GM19238 (cell line): ENCODE measurements around the gene EFEMP2.

ENCODE experiments used
- DNase-seq: peaks from one replicate; pipeline ENCODE4 v3.0.0; 2011; ENCODE audit warnings: low spot score; ENCODE audit not compliant: insufficient read length

Gene EFEMP2

DNA sequence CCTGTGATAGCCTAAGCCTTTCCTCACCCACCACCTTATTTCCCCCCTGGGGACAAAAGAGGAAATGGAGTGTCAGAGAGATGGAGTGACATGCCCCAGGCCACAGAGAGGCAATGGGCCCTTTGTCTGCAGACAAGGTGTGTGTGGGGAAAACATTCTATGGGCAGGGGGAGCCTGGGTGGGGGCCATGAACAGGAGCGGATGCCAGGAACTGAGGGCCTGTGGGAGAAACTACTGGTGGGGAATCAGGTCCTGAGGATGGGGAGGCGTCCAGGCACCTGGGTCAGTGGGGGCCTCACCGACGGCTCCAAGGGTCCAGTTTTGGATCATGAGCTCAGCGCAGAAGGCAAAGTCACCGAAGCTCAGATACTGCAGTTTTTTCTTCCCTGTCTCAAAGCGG lies 12.6 kb upstream of the EFEMP2 start:
- no peak for DNase-seq

DNA sequence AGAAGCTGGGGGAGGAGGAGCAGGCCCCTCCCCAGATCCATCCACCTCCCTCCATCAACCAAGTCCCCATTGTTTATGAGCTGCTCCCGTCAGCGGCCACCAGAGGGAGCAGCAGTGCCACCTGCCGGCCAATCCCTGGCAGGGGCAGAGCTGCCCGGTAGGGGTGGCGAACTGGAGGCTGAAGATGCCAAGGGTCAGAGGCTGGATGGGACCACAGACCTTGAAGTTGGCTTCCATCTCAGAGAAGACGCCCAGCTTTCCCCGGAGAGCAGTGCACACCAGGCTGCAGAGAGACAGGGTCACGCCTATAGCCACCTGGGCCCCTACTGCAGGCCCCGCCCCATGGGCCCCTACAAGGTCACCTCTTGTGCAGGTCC lies 12.1 kb upstream of the EFEMP2 start:
- peak; percentile 85 for DNase-seq

DNA sequence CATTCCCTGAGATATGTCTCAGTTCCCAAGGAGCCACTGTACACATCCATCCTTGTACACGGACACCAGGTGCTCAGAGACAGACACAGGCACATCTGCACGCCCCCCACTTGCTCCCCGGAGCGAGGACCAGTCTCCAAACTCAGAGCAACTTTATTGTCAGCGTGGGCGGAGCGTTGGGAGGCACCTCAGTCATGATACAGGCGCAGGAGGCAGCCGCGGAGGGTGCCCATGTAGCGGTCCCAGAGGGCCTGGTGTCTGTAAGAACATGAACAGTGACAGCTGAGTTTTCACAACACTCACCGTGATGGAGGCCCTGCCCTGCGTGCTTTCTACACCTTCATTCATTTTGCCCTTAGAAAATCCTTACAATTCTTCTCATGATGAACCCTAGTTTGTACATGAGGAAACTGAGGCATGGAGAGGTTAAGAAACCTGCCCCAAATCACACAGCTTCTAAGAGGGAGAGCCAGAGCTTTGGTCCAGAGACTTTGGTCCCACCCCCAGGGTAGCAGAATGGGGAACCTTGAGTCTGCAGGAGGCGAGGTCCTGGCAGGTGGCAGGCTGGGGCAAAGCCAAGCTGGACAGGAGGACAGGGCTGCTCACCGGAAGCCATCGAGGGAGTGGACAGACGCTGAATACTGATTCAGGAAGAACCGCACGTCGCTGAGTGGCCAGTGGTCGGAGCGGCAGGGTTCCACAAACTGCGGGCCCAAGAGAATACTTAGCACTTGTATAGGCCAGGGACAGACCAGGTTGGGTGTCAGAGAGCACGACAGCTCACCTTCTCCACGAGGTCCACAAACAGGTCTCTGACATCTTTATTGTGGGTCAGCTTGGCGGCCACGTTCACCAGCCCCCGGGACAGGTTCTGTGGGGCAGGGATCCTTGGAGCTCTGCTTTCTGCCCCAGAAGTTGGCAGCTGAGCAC lies 11.5 kb upstream of the EFEMP2 start:
- no peak for DNase-seq

DNA sequence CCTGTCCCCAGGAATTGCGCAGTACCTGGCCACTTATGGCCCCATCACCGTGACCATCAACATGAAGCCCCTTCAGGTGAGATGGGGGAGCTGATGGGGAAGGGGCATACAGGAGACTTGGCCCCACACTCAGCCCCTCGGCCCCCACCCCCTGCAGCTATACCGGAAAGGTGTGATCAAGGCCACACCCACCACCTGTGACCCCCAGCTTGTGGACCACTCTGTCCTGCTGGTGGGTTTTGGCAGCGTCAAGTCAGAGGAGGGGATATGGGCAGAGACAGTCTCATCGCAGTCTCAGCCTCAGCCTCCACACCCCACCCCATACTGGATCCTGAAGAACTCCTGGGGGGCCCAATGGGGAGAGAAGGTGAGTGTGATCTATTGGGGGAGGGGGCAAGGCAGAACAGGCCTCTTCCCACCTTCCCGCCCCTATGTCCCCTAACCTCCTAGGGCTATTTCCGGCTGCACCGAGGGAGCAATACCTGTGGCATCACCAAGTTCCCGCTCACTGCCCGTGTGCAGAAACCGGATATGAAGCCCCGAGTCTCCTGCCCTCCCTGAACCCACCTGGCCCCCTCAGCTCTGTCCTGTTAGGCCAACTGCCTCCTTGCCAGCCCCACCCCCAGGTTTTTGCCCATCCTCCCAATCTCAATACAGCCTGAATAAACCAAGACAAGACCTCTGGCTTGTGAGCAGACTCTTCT lies 10.6 kb upstream of the EFEMP2 start:
- DNase-seq = no peak

DNA sequence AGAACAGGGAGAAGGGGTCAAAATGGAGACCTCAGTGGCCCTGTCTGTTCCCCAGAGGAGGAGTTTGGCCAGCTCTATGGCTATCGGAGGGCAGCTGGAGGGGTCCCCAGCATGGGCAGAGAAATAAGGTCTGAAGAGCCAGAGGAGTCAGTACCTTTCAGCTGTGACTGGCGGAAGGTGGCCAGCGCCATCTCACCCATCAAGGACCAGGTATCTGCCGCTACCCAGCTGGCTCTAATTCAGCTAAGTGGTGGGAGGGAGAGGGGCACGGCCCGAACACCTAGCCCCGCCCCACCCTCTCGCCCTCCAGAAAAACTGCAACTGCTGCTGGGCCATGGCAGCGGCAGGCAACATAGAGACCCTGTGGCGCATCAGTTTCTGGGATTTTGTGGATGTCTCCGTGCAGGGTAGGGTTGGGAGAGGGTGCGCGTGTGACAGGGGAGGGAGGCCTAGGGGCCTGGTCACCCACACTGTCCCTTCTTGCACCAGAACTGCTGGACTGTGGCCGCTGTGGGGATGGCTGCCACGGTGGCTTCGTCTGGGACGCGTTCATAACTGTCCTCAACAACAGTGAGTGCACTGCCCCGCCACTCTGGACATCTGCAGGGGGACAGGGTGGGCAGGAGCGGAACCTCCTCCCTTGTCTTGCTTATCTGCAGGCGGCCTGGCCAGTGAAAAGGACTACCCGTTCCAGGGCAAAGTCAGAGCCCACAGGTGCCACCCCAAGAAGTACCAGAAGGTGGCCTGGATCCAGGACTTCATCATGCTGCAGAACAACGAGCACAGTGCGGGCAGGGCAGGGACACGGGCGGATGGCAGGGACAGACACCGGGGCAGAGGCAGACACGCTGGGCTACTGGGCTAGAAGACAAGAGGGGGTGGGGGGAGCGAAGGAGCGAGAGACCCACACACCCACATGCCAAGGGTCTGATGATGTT lies 9.8 kb upstream of the EFEMP2 start:
- DNase-seq = no peak

DNA sequence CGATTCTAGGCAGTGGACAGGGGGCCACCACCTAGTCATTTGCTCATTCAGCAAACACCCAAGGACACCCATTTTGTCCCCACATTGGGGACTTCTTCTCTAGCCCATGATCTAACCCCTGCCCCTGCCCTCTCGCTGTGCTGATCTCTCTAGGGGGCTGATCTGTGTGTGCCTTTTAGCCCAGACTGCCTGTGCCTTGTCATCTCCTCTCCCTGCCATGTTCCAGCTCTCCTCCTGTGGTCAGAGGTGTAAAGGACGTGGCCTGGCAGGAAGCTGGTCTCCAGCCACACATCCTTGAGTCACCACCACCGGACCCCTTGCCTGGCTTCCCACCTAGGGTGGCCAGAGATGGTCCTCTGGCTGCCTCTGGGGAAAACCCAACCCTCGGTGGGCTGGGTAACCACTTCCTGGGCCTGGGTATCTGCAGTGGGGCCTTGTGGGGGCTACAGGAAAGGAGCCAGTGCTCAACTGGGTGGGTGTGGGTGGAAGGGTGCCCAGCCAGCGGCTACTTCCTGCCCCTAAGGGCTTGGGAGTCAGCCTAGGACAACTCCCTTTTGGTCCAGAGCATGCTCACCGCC lies 8.3 kb upstream of the EFEMP2 start:
- DNase-seq = no peak

DNA sequence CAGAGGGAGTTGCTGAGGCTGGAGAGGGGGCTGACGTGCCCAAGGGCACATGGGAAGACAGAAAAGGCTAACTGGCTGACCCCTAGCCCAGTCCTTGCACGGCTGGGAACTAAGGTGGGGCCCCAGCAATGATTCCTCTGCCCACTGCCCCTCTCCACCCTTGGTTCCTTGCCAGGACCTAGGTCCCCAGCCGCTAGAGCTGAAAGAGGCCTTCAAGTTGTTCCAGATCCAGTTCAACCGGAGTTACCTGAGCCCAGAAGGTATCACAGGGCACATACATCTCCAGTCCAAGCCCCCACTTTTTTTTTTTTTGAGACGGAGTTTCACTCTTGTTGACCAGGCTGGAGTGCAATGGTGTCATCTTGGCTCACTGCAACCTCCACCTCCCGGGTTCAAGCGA lies 7.4 kb upstream of the EFEMP2 start:
- DNase-seq = no peak

DNA sequence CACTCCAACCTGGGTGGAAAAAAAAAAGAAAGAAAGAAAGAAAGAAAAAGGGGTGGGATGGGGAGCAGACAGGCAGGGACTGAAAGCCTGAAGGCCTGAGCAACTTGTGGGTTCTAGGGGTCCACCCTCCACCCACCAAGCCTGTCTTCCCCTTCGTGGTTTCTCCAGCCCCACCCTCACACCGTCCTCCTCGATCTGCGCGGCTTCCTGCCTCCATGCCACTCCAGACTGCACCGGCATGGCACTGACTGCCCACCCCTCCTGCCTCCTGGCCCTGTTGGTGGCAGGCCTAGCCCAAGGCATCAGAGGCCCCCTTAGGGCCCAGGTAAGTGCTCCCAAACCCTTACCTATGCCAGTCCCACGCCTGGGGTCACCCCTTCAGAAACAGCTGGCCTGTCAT lies 7.0 kb upstream of the EFEMP2 start, which contains the start of gene CTSW:
TSS of gene CTSW (plus strand) at position 221 of the 400 bp plus-strand sequence. CDS start at position 239, 18 bp downstream.
- DNase-seq = no peak

DNA sequence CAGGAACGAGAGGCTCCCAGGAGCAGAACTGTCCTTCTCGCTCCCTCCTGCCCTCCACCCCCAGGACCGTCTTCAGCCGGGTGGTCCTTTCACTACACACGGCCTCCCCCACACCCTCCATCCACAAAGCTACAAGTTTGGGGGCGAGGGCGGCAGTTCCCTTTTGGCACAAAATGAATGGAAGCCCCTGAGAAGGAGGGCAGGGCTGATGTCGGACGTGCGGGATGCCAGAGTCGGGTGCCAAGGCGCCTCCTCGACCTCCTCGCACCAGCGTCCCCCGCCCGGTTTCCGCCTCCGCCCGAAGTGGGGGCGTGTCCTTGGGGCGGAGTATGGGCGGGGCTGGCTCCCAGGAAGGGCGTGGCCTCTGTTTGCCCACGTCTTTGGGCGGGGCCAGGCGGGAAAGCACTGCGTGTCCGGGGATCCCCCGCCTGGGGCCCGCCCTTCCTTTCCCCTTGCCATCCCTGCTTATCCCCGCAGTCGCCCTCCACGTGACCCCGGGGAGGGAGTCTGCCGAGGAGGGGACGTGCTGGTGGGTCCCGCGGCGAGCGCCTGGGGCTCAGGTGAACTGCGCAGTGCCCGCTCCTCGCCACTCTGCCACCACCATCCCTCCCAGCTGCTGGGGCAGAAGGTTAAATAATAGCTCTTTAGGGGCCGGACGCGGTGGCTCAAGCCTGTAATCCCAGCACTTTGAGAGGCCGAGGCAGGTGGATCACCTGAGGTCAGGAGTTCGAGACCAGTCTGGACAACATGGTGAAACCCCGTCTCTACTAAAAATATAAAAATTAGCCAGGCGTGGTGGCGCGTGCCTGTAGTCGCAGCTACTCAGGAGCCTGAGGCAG lies 937 bp upstream of the EFEMP2 start:
- DNase-seq = peak; percentile 99

DNA sequence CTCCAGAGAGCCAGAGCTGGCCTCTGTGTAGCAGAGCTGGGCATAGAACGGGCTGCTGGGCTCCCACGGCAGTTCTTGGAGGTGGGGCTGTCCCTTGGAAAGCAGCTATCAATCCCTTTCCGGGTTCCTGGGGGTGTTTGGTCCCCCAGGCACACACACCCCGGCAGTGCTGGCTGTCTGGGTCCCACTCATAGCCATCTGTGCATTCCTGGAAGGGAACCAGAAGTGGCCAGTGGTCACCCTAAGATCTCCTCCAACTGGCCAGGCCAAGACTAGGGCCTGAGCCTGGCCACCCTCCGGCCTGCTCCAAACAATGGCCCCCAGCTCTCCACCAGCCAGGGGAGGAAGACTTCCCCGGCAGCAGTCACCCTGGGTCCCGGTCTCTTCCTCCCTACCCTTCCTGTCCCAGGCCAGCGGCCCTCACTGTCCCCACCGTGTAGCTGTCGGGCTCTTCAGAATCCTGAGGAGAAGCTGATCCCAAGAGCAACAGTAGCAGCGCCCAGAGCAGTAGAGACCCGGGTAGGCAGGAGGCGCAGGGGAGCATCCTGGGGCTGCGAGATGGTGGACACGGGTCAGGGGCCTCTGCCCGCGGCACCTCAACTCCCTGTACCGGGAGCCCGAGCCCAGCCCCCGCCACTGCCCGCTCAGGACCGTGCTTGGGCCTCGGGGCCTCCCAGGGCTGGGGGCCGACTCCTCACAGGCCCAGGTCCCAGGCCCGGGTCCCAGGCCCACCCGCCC lies 620 bp downstream of the EFEMP2 start:
- DNase-seq = no peak

DNA sequence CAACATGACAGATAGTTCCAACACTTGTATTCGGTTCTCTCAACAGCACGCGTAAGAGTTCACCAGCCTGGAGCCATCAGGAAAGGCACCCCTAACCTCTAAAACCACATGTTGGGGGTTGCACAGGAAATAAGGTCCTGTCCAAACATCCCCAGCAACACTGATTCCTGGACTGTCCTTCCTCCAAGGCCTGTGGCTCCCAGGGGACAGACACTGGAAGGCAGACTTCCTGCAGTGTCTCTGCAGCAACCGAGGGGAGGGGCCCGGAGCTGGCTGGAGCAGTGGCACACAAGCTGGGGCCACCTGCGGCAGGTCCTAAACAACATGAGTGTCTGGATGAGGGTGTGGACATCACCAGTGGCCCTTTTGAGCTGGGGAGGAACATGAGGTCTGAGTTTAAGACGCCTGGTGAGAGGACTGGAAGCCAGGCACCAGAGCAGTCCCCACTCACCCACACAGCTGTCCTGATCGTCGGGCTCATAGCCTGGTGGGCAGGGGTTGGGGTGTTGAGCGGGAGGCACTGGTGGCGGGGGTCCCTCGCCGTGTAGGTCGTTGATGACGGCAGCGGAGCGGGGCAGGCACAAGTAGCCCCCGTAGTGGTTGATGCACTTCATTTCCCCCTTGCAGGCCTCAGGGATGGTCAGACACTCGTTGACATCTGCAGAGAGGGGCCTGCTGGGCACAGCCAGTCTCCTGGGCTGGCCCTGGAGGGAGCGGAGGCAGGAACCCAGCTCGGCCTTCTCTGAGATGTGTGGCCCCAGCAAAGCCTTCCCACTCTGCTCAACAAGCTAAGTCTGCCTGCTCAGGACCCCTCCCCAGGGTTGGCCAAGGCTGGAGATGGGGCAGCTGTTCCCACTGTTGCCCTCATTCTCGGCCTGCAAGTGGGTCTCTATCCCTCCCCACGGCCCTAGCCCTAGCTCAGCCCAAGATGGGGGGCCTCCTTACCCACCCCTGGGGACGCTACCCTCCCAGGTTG lies 1.6 kb downstream of the EFEMP2 start:
- no peak for DNase-seq

DNA sequence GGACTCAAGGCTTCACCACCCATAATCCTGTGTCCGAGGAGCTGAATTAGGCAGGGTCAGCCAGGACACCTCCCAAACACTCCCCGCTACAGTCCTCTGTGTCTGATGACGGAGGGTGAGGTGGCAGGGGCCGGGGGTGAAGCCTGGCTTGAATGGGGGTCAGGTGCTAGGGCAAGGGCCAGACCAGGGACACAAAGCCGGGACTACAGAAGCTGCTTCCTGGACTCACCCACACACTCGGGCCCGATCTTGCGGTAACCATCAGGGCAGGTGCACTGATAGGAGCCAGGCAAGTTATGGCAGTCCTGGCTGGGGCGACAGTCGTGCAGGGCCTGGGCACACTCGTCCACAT lies 2.3 kb downstream of the EFEMP2 start:
- DNase-seq = no peak

DNA sequence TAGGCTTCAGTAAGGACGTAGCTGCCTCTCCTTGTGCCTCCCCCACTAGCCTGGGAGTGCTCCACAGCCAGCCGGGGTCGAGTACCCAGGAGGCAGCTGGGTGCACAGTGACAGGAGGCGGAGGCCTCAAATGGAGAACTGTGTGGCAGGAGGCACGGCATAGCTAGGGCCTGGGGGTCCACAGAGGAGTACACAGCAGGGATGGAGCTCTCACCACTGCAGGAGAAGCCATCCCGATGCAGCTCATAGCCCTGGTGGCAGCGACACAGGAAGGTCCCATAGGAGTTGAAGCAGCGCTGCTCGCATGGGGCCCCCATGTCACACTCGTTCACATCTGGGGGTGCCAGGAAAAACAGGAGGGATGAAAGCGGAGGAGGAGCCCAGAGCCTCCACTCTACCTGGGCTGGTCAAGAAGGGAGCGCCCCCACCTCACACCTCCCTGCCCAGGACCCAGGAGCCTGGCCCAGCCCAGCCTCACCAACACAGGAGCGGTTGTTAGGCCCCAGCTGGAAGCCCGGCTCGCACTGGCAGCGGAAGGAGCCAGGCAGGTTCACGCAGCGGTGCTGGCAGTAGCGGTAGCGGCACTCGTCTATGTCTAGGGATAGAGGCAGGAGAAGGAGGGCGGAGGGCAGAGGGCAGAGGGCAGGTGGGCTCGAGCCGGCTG lies 2.8 kb downstream of the EFEMP2 start:
- DNase-seq = no peak

DNA sequence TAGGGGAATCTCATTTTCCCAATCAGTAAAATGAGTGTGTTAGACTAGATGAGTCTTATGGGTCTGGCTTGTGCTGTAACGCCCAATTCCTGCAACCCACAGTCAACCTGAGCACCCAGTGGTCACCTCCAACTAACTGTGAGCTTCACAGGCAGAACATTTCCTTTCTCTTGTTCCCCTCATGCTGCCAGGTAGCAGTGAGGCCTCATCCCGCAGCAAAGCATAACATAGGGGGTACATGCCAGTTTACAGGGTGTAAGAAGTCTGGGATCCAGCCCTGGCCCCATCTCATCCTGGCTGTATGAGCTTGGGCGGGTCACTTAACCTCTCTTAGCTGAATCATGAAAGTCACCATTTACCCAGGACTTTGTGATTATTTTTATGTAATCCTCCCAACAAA lies 3.7 kb downstream of the EFEMP2 start:
- DNase-seq = no peak

DNA sequence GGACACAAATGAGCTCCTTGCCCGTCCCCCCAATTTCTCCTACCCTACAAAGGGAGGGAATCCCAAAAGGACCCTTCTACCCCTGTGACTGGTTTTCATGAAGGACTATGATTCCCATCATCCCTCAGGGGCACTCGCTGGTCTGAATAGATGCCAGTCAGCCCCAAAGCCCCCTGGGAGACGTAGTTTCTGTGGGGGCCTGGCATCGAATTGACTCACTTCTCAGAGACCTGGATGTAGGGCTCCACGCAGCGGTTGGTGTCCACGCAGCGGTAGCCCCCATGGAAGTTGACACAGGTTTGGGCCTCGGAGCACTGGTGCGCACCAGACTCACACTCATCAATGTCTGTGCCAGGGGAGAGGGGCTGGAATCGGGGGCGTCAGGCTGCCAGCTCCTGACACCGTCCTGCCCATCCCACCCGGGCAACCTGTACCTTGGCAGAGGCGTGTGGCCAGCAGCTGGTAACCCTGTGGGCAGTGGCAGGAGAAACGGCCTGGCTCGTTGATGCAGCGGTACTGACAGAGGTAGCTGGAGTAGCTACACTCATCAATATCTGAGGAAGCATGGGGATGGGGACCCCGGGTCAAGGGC lies 4.4 kb downstream of the EFEMP2 start:
- no peak for DNase-seq

DNA sequence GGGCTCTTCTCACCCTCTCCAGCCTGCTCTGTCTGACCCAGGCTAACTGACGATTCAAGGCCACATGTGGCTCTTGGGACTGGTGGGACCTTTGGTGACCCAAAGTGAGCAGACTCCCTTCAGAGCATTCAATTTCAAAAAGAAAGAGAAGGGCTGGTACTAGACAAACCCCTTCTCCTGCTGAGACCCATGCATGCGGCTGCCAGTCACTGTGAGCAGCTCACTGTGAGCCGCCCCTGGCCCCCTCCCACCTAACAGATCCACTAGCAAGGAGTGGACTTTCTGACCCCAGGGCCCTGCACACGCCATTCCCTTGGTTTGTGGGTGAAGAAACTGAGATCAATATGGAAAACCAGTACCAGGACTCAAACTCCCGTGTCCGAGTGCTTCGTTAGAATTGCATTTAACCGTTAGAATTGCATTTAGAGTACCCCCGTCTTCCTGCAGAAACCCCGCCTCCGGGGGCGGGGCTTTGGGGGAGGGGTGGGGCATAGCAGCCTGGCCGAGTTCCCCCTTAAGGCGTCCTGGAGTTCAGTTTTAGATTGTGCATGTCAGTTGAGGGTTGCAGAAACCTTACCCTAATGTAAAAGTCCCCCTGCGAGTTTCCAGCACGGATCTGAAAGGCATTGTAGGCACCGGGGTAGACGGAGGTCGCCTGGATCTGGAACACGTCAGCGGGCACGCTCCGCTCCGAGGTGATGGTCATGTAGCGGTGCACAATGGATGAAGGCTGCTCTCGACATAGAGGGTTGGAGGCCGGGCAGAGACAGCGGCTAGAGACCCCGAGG lies 5.1 kb downstream of the EFEMP2 start:
- no peak for DNase-seq
